DMS53 (cell line): ENCODE data around the gene ADGRG7.

Experiments
- DNase-seq: peaks from one replicate; lab custom pipeline; 2025; lab: John Stamatoyannopoulos, UW

Gene ADGRG7

GRCh38 chr3:100600181-100601042 is 9.0 kb upstream of the ADGRG7 start:
- DNase-seq: no peak

DNA sequence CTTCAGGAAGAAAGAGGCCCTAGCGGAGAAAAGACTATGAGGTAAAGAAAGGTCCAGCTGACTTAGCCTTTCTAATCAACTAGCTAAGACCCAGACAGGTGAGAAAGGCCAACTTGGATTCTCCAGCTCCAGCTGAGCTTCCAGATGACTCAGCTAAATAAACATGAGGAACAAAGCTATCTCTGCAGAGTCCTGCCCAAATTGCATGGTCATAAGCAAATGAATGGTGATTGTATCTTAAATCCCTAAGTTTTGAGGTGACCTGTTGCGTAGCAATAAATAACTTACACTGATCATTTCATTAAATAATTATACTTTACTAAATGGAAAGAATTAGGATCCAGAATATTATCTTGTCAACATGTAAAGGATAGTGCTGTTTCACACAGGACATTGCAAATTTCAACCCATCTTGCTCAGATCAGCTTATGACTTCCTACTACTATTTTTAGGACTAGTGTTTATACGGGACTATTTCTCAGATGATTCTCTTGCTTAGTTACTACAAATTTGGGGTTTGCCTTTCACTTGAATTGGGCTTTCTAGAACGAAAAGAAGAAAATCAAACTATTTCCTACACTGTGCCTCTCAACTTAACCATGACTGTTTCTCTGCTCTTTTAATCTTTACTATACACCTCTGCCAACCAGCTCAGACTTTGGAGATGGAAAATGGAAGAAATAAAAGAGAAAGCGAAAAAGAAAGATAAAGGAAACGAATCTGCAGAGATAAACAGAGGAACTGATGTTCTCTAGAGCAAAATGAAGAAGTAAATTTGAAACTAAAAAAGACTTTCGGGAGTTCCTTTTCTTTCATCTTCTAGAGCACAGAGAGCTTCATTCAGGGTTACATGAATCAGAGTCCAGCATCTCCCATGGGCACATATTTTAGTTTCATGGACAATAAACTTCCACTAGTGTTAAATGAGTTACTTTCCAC is 6.6 kb upstream of the ADGRG7 start:
- peak; percentile 86 for DNase-seq

DNA sequence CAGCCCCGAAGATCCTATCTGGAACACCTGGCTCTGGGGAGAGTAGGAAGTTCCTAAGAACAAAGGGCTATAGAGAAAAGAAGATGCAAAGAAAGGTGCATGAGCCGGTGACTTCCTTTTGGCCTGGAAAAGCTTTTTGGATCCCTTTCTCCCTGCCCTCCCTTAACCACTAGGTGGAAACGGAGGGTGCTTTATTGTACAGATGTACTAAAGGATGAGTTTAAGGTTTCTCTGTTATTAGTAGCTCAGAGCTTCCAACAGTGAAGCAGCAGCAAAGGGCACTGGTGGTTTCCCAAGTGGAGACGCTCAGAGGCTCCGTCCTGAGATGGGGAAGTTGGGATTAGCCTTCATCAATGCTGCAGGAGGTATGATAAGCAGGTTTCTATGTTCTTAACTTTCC is 5.9 kb upstream of the ADGRG7 start:
- peak; percentile 74 for DNase-seq

DNA sequence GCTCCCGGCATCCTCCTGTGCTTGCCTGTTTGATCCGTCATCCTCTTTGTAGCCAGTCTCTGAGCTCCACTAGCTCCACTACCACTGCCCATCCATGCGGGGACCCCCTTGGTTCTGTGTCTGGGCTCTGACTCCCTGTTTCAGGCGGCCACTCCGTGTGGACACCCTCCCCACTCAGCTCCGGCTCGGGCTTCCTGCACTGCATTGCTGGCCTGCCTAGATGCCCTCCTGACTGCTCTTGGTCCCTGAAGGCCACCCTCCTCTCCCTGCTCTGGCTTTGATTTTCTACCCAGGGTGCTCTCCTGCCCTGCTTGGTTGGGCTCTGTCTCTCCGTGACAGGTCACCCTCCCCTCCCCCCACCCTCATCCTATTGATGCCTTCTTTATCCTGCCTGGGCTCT is 4.0 kb upstream of the ADGRG7 start:
- no peak for DNase-seq

DNA sequence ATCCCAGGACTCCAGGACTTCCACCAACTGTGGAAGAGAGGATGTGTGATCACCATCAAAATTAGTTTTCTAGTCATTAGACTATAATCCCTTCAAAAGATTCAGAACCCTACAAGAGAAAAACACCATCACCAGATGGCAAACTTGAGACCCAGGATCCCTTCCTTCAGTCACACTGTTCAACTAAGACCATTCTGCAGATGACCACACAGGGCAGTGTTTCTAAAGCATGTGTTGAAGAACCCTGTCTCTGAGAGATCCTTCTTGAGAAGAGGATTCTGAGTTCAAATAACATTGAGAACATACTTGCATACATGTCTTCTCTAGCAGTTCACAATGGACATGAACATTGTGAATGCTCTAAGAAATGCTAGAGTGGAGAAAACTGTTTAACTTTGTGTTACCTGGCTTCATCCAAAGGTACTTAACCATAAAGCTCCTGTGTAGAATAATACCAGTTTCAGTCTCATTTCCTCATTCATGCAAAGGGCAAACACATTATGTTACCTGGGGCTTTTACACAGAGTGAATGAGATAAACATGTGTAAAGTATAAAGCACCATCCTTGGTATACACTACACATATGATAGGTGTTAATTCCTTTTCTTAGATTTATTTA is 2.4 kb upstream of the ADGRG7 start:
- DNase-seq: no peak

GRCh38 chr3:100609963-100610362 is 562 bp downstream of the ADGRG7 start:
- no peak for DNase-seq

DNA sequence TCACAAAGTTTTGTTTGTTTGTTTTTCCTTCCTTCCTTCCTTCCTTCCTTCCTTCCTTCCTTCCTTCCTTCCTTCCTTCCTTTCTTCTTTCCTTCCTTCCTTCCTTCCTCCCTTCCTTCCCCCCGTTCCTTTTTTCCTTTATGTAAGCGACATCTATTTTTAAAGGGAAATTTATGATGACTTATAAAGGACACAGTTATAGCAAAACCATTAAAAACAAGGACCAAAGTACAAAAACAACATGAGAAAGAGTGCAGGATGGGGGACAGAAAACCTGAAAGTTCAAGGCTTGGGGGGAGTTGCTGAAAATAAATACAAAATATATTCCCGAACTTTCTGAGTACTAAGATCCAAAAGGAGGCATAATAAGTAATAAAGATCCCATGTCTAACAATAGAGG is 1.8 kb downstream of the ADGRG7 start:
- DNase-seq: no peak

GRCh38 chr3:100613721-100614390 is 4.5 kb downstream of the ADGRG7 start:
- peak; percentile 8 for DNase-seq

DNA sequence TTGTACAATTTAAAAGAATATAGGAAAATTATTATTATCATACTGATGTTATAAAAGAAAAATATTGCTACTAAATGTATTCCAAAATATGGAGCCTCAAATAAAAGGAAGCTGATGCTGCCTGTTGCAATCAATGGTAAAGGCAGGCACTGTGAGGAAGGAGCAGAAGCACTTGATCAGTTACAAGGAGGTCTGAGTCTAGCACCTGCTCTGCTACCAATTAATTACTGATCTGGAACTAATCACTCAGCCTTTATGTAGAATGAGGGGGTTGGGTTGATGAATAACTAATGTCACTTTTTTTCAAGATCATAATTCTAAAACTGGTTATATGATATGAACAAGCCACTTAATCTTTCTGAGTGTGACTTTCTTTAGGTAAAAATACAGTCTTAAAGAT is 5.5 kb downstream of the ADGRG7 start:
- DNase-seq: no peak

- DNase-seq: no peak
Observed at GRCh38 chr3:100615684-100616083, 6.3 kb downstream of the ADGRG7 start.

DNA sequence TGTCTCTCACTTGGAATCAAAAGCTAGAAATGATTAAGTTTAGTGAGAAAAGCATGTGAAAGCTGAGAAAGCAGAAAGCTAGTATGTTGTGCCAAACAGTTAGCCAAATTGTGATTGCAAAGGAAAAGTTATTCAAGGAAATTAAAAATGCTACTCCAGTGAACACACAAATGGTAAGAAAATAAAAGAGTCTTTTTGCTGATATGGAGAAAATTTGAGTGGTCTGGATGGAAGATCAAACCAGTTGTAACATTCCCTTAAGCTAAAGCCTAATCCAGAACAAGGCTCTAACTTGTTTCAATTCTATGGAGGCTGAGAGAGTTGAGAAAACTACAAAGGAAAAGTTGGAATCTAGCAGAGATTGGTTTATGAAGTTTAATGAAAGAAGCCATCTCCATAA is 11.8 kb downstream of the ADGRG7 start:
- DNase-seq: no peak

DNA sequence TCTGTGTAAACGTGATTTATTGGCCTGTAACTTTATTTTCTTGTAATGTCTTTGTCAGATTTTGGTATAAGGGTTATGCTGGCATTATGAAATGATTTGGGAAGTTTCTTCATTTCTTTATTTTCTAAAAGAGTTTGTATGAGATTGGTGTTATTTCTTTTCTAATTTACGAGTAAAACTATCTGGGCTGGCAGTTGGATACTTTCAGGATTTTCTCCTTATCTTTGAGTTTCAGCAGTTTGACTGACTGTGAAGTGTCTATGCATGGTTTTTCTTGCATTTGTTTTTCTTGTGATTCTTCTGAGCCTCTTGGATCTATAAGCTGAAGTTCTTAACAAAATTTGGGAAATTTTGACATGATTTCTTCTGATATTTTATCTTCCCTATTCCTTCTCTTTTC is 18.1 kb downstream of the ADGRG7 start:
- DNase-seq: no peak

DNA sequence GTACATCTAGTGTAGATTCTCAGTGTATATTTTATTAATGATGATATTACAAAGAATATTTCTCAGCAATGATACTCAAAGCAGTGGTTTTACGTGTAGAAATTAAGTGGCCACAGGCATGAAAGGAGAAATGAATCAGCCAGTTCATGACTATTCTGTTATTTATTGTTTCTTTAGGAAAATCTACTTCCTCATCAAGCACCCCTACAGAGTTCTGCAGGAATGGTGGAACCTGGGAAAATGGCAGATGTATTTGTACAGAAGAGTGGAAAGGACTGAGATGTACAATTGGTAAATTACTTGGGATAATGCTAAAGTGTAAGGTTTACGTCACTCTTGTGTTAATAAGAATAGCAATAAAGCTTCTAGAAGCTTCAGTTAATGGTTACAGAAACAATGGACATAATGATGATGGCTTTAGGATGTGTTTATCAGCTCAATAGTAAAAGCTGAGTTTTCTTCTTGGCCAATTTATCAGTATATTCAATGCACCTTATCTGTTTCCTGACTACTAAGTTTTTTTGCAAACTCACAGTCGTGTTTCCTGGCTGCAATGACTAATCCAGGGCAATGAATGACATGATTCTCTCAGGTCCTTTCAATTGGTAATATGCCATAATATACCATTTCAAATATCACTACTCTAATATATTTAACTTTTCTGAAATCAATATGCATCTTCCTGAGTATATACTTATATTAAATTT is 20.2 kb downstream of the ADGRG7 start:
- DNase-seq: no peak

- DNase-seq: peak; percentile 39
Observed at GRCh38 chr3:100630664-100631063, 21.3 kb downstream of the ADGRG7 start.

GRCh38 chr3:100631236-100631635 is 21.8 kb downstream of the ADGRG7 start:
- DNase-seq: no peak

- peak; percentile 59 for DNase-seq
Observed at GRCh38 chr3:100634493-100635272, 25.3 kb downstream of the ADGRG7 start.

DNA sequence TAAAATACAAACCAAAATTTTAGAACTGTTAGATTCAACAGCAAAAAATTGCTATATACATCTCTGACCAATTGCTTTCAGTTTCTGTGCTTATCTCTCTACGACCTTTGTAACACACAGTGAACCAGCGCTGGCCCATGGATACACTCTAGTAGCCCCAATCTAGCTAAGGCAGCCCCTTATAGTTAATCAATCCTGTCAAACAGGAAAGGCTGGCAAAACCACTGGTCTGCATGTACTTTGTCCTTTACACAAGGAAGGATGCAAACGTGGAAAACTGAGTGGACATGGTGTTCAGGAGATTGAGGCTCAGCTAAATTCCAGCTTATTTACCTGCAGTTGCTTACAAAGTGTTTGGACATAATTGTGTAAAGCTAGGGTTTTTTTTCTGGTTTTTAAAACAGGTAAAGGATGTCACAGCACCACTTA is 25.9 kb downstream of the ADGRG7 start:
- peak; percentile 3 for DNase-seq

DNA sequence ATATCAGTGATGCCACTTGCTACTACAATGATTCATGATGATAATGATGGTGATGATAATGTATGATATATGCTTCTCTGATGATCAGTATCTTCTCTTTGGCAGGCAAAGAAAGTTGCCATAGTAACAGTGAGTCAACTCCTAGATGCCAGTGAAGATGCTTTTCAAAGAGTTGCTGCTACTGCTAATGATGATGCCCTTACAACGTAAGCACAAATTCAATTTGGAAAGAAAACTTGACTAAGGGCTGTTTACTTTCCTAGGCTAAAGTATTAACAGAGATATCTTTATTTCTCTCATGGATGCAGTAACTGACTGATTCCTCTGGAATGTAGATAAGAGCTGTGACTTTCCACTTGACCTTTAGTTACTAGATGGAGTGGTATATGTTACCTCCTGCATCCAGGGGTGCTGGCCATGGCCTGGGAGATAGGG is 27.8 kb downstream of the ADGRG7 start:
- DNase-seq: peak; percentile 25

DNA sequence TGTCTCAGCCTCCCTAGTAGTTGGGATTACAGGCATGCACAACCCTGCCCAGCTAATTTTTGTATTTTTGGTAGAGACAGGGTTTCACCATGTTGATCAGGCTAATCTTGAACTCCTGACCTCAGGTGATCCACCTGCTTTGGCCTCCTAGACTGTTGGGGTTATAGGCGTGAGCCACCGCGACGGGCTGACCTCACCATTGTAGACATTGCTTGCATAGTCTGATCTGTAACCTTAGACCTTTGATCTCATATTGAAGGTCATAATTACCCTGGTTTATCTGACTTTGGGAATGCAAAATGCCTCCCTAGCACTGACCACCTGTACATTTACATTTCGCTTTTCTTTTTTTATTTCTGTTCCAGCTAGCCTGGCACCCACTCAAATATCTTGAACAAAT is 31.2 kb downstream of the ADGRG7 start:
- no peak for DNase-seq

- no peak for DNase-seq
Observed at GRCh38 chr3:100641471-100642032, 32.2 kb downstream of the ADGRG7 start.
